HCT116 (cell line): Measurements from ENCODE around the gene MEIKIN. TPM values are rescaled to one million over a fixed set of nuclear protein-coding genes. Genes with fewer than 3 reads are reported as not detected.
A peak's percentile ranks its signal among the peaks of the same experiment; 100 is the strongest.

Experiments used
- ATAC-seq: fragments of 200-7000 bp; cut with Tn5 transposase; 2 replicates; pipeline ENCODE4 v1.9.1; 2020; ENCODE audit warnings: mild to moderate bottlenecking, moderate library complexity
- BruUV-seq: library from RNA; stranded (reverse); fragments of 400-500 nt; replicated peaks from 2 replicates; lab custom pipeline; 2021; lab: Mats Ljungman, UMichigan
- CTCF ChIA-PET: fragments of 300-600 bp; sonication (Branson Sonifier 250); formaldehyde crosslinking; loops from one replicate; lab custom pipeline; 2021; ENCODE audit warnings: antibody characterized with exemption; lab: Charles Lee
- POLR2A ChIA-PET: fragments of 300-600, 350-600 bp; sonication (Branson Sonifier 250); formaldehyde crosslinking; loops from one replicate; lab custom pipeline; 2021; ENCODE audit warnings: antibody characterized with exemption; lab: Charles Lee
- RAD21 ChIA-PET, 2 experiments: fragments of 300-600 bp; sonication (Branson Sonifier 250); formaldehyde crosslinking; loops; one replicate each; lab custom pipeline; 2023; ENCODE audit warnings: low total read pairs in 2 of 2; ENCODE audit not compliant: uncharacterized antibody in 2 of 2, unreplicated experiment in 2 of 2, low non-redundant PET in 1 of 2; lab: Charles Lee
- DNase-seq: peaks from one replicate; pipeline ENCODE4 v3.0.0-alpha.2; 2010; ENCODE audit warnings: low read depth, low spot score
- H2AFZ ChIP-seq: fragments of 200-600 bp; shearing (Covaris generic), sonication (generic); 2 replicates; pipeline ENCODE4 v1.6.1; 2017; ENCODE audit warnings: low read depth, mixed run types, mixed read lengths, antibody characterized with exemption, low read length; ENCODE audit not compliant: poor library complexity, severe bottlenecking
- H3K27ac ChIP-seq: 2 replicates; pipeline ENCODE4 v1.5.1; 2012; ENCODE audit warnings: low read depth, low read length
- H3K27me3 ChIP-seq: fragments of 200-600 bp; sonication (generic); 2 replicates; pipeline ENCODE4 v1.6.1; 2016; ENCODE audit warnings: mixed run types, low read length, mixed read lengths; ENCODE audit not compliant: insufficient read depth
- H3K36me3 ChIP-seq, 2 experiments: fragments of 200-500 bp in 1 of 2; fragments of 200-600 bp in 1 of 2; sonication (Bioruptor generic) in 1 of 2; sonication (generic) in 1 of 2; 2 replicates each; pipeline versions ENCODE4 v1.5.1 to v1.6.1; 2014 to 2016; ENCODE audit warnings: low read length in 2 of 2, inconsistent platforms in 1 of 2, mixed read lengths in 1 of 2, mixed run types in 1 of 2; ENCODE audit not compliant: insufficient read depth in 2 of 2, control insufficient read depth in 1 of 2
- H3K4me1 ChIP-seq, 2 experiments: fragments of 200-600 bp in 1 of 2; sonication (generic) in 1 of 2; 2 replicates each; pipeline versions ENCODE4 v1.5.1 to v1.6.1; 2012 to 2017; ENCODE audit warnings: low read length in 2 of 2, inconsistent platforms in 1 of 2, mild to moderate bottlenecking in 1 of 2, mixed read lengths in 1 of 2, mixed run types in 1 of 2, moderate library complexity in 1 of 2; ENCODE audit not compliant: insufficient read depth in 2 of 2, control insufficient read depth in 1 of 2
- H3K4me2 ChIP-seq: fragments of 200-600 bp; sonication (generic); 2 replicates; pipeline ENCODE4 v1.6.1; 2017; ENCODE audit warnings: mixed run types, low read length, mixed read lengths
- H3K4me3 ChIP-seq, 2 experiments: fragments of 200-600 bp in 1 of 2; sonication (generic) in 1 of 2; replicated peaks in 1 of 2; 2 replicates each; pipeline ENCODE4 v1.5.1; 2011 to 2016; ENCODE audit warnings: low read length in 2 of 2, control low read depth in 1 of 2, low read depth in 1 of 2, mild to moderate bottlenecking in 1 of 2, mixed read lengths in 1 of 2, mixed run types in 1 of 2
- H3K79me2 ChIP-seq: fragments of 200-600 bp; sonication (generic); 2 replicates; pipeline ENCODE4 v1.6.1; 2017; ENCODE audit warnings: mild to moderate bottlenecking, mixed run types, low read length, moderate library complexity, mixed read lengths; ENCODE audit not compliant: insufficient read depth
- H3K9ac ChIP-seq: fragments of 200-600 bp; sonication (generic); 2 replicates; pipeline ENCODE4 v1.6.1; 2016; ENCODE audit warnings: low read length, mixed read lengths
- H3K9me2 ChIP-seq: fragments of 200-600 bp; sonication (generic), shearing (Covaris generic); 2 replicates; pipeline ENCODE4 v1.6.1; 2017; ENCODE audit warnings: mixed run types, mild to moderate bottlenecking, moderate library complexity; ENCODE audit not compliant: insufficient read depth
- H3K9me3 ChIP-seq, 2 experiments: fragments of 200-500 bp in 1 of 2; fragments of 200-600 bp in 1 of 2; sonication (Bioruptor generic) in 1 of 2; sonication (generic) in 1 of 2; 2 replicates each; pipeline ENCODE4 v1.6.1; 2014 to 2017; ENCODE audit warnings: low read length in 2 of 2, mixed read lengths in 2 of 2, inconsistent platforms in 1 of 2, low read depth in 1 of 2, mild to moderate bottlenecking in 1 of 2, mixed run types in 1 of 2, moderate library complexity in 1 of 2; ENCODE audit not compliant: control insufficient read depth in 1 of 2, insufficient read depth in 1 of 2
- H4K20me1 ChIP-seq: fragments of 200-600 bp; sonication (generic), shearing (Covaris generic); 2 replicates; pipeline ENCODE4 v1.6.1; 2017; ENCODE audit warnings: mixed run types, mild to moderate bottlenecking, moderate library complexity; ENCODE audit not compliant: insufficient read depth
- ATF3 ChIP-seq: IDR thresholded peaks from 2 replicates; pipeline ENCODE4 v1.6.1; 2012
- CBX3 ChIP-seq: IDR thresholded peaks from 2 replicates; pipeline ENCODE4 v1.6.1; 2012; ENCODE audit warnings: low read depth
- EGR1 ChIP-seq: IDR thresholded peaks from 2 replicates; pipeline ENCODE4 v1.6.1; 2012; ENCODE audit warnings: low read depth
- FOSL1 ChIP-seq: IDR thresholded peaks from 2 replicates; pipeline ENCODE4 v1.6.1; 2012; ENCODE audit warnings: low read depth
- JUND ChIP-seq: IDR thresholded peaks from 2 replicates; pipeline ENCODE4 v1.6.1; 2012
- TCF7L2 ChIP-seq: IDR thresholded peaks from 2 replicates; pipeline ENCODE4 v1.7.0; 2011; ENCODE audit warnings: borderline replicate concordance, inconsistent platforms; ENCODE audit not compliant: insufficient read depth, insufficient read length; ENCODE audit errors: extremely low read depth
- ZFX ChIP-seq: fragments of 450-650 bp; IDR thresholded peaks from 2 replicates; pipeline ENCODE4 v1.6.1; 2017
- intact Hi-C: fragments of 100-400 bp; cut with micrococcal nuclease; formaldehyde crosslinking; loops from 2 replicates; pipeline ENCODE4 v1.10.0; 2022
- total RNA-seq: library from RNA; stranded (reverse); gene quantifications from one replicate; pipeline ENCODE4 v1.2.1, GENCODE V29; 2021; ENCODE audit not compliant: unreplicated experiment

Gene MEIKIN
- total RNA-seq, 1 experiment from 2014 or later: not detected

- TF ChIP-seq ZFX: no peak
These were observed 127.3 kb downstream of the MEIKIN start (continued) for GRCh38 chr5:131818001-131818724.

GRCh38 chr5:131814990-131815389 is 130.5 kb downstream of the MEIKIN start:
- peak; percentile 26 for DNase-seq
- ChIA-PET POLR2A (no interaction called here), CTCF (no interaction called here), RAD21 (no interaction called here)
- BruUV-seq: no TSS peak
- Histone ChIP-seq H3K9ac (no peak overlapping the region), H3K9me3 (no peaks in the 10 kb centered on the region), H4K20me1 (no peaks in the 10 kb centered on the region), H3K27me3 (no peaks in the 10 kb centered on the region), H3K79me2 (no peaks in the 10 kb centered on the region), H3K27ac (no peak overlapping the region), H3K36me3 (no peaks in the 10 kb centered on the region), H3K9me2 (no peaks in the 10 kb centered on the region), H2AFZ (no peak overlapping the region), H3K4me1 (peaks cover 0 to 9% of the 10 kb centered on the region in 2 experiments; a peak in 2 of 4 replicates), H3K4me3 (no peak overlapping the region), H3K4me2 (0 out of 2 replicates have a peak overlapping the region, but pooled peaks have one; percentile 13)
- peak; percentile 73 for ATAC-seq
- TF ChIP-seq TCF7L2: peak; percentile 27
- TF ChIP-seq EGR1: no peak
- peak; percentile 72 for TF ChIP-seq FOSL1
- TF ChIP-seq ATF3: peak; percentile 30; the same call in 1 of the 2 replicates
- peak; percentile 46; the same call in 1 of the 2 replicates for TF ChIP-seq CBX3
- 0 out of 2 replicates have a peak, but pooled peaks have one; percentile 43 for TF ChIP-seq JUND
- intact Hi-C loops: loop anchor here (5.0 kb wide), 1 partner anchor 223 kb away; no protein-coding TSS in a partner anchor
